IPS-11a (cell line): Measurements from ENCODE around the gene OSBPL2.

ENCODE experiments used
- H3K4me3 ChIP-seq: one replicate; pipeline ENCODE4 v1.5.1; 2013; ENCODE audit warnings: low read depth, low read length, control low read depth

OSBPL2 gene

DNA sequence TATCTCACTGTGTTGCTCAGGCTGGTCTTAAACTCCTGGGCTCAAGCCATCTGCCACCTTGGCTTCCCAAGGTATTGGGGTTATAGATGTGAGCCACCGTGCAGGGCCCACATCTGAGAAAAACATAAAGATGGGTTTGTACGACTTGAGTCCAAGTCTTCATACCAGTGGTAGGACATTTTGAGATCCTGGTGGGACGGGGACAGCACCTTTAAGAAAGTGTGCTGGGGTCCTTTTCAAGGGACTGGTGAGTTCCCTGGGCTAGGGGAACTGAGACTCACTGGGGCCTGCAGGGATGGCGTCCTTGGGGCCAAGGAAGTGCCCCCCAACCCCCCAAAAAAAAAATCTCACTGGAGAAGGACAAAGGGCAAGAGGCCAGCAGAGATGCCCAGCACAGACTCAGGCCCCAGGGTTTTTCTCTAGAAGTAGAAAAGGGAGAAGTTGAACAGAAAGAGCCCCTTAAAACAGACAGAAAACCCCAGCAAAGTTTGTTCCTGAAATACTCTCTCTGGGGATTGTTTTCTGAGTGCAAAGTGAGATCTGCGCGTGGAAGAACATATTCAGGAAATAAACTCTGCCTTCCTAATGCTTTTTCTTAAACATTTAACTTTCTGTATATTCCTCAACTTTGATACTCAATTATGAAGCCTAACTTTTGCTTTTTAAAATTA is 10.7 kb downstream of the OSBPL2 start:
- H3K4me3 ChIP-seq = no peak overlapping the region

DNA sequence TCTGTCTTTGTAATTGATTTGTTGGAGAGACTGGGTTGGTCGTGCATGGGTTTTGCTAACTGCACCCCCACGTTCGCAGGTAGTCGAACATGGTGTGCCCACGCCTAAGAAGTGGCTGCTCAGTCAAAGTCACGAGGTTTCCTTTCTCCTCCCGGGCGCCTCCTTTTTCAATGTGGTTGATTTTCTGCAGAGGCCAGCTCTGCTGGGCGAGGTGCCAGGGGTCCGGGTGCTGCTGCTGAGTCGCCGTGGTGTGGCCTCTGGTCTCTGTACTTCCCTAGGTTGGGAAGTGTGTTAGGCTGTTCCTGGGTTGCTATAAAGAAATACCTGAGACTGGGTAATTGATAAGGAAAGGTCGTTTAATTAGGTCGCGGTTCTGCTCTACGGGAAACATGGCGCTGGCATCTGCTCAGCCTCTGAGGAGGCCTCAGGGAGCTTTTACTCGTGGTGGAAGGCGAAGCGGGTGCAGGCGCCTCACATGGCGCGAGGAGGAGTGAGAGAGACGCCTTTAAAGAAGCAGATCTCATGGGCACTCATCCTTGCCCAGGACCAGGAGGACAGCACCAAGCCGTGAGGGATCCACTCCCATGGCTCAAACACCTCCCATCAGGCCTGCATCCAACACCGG is 14.1 kb downstream of the OSBPL2 start:
- H3K4me3 ChIP-seq = no peak overlapping the region

DNA sequence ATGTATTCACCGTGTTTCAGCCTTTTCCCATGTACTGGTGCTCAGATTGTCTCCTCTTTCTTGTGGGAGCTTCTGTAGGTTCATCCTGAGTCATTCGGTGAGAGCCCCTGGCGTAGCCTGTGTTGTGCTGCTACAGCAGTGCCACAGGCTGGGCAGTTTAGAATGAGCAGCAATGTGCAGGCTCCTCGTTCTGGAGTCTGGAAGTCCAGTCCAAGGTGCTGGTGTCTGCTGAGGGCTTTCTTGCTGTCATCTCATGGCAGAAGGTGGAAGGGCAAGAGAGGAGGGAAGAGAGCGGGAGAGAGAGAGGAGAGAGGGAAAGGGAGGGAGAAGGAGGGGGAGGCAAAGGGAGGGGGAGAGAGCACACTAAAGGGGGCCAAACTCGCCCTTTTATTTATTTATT is 15.1 kb downstream of the OSBPL2 start:
- no peak overlapping the region for H3K4me3 ChIP-seq

DNA sequence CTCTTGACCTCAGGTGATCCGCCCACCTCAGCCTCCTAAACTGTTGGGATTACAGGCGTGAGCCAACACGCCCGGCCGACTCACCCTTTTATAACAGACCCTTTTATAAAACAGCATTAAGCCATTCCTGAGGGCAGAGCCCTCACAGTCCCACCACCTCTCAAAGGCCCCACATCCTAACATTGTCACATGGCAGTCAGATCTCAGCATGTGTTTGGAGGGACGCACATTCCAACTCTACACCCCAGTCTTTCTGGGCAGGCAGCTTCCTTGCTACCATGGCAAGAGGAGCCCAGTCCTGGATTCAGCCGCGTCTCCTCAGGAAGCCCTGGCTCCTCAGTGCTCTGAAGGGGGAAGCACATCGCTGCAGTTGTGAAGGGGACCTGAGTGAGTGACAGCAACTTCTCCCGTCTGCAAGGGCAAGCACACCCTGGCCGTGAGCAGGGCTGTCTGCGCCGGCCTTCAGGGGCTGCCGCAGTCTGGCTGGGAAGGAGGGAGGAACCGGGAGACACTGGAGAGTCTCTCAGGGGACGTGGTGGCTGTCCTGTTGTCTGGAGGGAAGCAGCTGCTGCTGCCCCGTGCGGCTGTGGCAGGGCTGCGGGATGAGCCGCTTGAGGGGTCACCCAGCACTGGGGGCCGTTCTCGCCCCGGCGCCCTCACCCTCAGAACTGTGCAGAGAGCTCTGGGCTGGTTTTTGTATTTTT is 15.9 kb downstream of the OSBPL2 start:
- no peak overlapping the region for H3K4me3 ChIP-seq

DNA sequence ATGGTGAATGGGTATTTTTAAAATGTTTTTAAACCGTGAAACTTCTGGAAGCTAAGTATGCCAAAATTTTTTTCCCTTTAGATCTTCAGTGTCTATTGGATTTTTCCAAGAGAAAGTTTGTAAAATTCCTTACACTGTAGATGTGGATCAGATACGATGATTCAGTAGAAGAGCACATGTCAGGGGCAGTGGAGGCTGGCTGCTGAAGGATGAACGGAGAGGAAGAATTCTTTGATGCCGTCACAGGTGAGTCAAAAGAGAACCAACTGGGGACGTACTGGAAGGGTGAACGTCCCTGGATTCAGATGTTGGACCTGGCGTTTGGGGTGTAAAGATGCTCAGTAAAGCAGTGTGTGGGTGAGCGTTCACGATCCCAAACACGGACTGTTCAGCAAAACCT is 17.7 kb downstream of the OSBPL2 start:
- H3K4me3 ChIP-seq = no peak overlapping the region

DNA sequence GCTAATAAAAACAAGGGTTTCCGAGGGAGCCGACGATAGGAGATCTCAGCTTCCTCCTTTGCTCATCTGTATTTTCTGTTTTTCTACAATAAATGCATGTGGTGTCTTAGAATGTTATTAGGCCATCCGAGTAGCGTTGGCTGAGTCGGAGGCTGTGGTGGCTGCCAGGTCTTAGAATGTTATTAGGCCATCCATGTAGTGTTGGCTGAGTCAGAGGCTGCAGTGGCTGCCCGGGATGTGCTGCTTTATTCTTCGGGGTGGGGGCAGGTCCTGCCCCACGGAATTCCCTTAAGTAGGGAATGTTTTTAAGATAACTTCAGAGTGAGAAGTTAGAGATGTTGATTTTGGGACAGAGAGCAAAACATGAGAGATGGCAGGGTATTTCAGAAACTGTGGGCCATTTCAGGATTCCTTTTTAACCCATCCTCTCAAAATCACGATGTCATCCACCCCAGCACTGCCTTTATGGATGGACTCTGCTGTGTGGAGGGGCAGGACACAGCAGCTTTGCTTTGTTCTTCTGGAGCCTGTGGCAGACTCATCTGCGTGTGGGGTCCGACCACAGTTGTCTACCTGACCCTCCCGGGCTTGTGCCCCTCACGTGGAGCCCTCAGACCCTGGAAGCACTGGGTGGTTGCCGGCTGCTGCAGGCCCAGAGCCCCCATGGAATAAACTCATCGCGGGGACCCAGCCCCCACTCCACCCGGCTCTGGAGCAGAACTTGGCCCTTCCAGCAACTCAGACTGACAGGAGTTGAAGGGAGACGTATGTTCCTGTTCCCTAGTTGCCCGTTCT is 20.4 kb downstream of the OSBPL2 start:
- no peak overlapping the region for H3K4me3 ChIP-seq

DNA sequence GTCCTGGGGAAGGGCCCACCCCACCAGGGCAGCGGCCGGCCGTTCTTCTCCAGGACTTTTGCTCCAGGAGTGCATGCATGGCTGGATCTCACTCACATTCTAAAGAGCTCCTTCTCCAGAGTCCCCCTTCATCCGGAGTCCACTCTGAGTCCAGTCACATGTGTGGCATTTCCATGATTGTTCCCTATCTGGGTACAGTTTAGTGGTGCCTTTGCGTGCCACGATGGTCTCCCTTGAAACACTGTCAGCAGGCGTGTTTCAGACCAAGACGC is 20.9 kb downstream of the OSBPL2 start:
- no peak overlapping the region for H3K4me3 ChIP-seq

DNA sequence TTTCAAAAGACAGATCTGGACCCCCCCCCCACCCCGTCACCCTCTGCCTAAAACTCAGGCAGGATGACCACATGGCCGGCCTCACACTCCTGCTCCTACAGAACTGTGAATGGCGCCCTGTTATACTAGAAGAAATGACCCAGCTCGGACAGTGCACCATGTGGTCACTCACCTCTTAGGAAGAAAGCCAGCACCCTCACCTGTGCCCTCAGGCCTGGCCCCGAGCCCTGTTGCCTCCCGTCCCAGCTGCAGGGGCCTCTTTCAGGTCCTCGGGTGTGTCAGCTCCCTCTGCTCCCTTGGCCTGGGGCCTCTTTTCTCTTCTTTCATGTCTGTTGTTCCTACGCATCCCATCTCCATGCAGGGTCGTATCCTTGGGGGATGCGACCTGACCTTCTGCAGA is 23.7 kb downstream of the OSBPL2 start:
- H3K4me3 ChIP-seq = no peak overlapping the region

DNA sequence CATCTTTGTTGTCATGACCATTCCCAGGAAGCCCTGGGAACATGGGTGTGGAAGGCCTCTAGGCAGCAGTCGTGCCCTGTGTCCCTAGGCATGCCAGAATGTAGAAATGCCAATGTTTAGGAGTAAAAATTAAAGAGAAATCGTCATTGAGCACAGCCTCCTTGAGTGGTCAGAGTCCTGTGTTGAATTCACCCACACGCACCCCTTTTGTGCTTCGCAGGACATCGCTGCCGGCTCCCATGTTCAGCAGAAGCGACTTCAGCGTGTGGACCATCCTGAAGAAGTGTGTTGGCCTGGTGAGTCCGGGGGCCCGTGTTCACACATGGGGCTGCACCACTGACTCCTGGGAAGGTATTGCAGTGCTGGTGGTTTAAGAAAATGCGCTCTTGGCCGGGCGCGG is 25.1 kb downstream of the OSBPL2 start:
- H3K4me3 ChIP-seq = no peak overlapping the region

DNA sequence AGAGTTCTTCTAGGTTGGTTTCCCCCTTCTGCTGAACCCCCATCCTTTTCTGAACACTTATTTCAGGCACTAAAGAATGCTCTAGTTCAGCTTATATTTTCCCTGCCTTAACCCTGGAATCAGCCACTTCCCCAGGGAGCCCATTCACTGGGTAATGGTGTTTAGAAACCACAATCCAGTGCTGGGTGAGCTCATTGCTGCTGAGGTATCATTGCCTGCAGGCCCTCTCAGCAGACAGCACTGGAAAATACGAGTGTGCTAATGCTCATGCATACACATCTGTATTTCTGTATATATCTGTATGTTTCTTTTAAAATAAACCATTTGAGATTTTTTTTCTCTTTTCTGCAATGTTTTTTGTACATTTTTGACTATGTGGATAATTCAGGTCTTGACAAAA is 27.0 kb downstream of the OSBPL2 start:
- H3K4me3 ChIP-seq = no peak overlapping the region

DNA sequence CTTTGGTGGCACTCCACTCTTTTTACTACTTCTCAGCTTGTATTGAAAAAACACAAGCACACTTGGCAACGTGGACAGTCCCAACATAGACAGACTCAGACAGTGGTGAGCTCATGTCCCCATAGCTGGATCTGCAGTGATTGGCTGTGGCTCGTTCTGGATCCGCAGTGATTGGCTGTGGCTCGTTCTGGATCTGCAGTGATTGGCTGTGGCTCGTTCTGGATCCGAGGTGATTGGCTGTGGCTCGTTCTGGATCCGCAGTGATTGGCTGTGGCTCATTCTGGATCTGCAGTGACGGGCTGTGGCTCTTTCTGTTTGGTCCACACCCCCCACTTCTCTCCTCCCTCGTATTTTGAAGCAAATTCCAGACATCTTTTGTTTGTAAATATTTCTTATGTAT is 28.0 kb downstream of the OSBPL2 start:
- H3K4me3 ChIP-seq = no peak overlapping the region

DNA sequence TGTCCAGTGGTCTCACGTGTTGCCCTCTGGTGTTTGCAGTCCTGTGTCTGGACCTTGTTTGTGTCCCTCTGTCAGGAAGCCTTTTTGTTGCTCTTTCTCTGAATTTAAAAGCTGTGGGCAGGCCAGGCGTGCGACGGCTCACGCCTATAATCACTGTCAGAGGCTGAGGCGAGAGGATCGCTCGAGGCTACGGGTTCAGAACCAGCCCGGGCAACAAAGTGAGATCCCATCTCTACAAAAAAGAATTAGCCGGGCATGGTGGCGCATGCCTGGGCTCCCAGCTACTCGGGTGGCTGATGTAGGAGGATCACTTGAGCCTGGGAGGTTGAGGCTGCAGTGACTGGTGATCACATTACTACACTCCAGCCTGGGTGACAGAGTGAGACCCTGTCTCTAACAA is 28.5 kb downstream of the OSBPL2 start:
- H3K4me3 ChIP-seq = no peak overlapping the region

DNA sequence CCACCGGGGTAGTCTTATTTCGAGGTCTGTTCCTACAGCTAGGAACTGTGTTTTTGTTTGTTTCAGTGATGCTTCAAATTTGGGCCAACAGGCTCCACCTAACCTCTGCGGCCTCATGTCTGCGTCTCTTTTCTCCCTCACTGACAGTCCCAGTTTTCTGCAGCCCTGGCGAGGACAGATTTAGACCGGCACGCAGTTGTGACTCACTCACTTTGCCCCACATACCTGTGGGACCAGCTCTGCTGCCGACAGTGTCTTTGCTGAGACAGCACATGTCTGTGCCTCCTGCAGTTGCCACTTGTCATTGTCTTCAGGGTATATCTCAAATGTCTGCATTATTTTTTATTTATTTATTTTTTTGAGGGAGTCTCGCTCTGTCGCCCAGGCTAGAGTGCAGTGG is 29.2 kb downstream of the OSBPL2 start:
- no peak overlapping the region for H3K4me3 ChIP-seq

DNA sequence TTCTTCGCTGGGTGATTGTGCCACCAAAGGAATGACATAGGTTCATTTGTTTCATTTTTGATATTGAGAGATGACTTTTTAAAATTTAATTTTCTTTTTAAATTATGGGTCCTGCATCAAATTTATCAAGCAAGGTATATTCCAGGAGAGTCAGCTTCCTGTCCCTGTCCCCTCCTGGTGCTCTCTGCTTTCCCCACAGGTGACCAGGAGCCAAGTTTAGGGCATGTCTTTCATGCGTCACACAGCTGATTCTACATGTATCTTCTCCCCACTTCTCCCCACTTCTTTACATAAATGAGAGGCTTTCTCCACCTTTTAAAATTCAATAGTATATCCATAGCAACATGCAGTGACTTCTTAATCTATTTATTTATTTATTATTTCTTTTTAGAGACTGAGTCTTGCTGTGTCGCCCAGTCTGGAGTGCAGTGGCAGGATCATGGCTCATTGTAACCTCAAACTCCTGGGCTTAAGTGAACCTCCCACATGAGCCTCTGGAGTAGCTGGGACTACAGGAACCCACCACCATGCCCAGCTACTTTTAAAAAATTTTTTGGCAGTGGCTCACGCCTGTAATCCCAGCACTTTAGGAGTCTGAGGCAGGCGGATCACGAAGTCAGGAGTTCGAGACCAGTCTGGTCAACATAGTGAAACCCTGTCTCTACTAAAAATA is 30.0 kb downstream of the OSBPL2 start:
- no peak overlapping the region for H3K4me3 ChIP-seq

DNA sequence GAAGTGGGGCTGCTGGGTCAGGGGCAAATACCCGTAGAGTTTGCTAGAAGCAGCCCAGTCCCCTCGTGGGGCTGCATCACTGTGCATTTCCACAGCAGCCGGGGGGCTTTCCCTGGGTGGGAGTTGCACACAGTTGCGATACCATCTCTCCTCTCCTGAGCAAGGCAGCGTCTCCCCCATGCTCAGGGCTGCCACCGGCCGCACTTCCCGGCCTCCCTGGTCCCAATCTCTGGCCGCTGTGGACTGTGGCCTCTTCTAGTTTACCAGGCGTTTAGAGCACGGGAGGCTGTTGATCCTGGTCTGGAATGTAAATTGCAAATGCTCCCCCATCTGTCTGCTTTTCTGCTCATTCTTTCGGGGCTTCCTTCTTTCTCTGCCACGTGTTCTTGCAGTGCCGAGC is 31.1 kb downstream of the OSBPL2 start:
- no peak overlapping the region for H3K4me3 ChIP-seq

DNA sequence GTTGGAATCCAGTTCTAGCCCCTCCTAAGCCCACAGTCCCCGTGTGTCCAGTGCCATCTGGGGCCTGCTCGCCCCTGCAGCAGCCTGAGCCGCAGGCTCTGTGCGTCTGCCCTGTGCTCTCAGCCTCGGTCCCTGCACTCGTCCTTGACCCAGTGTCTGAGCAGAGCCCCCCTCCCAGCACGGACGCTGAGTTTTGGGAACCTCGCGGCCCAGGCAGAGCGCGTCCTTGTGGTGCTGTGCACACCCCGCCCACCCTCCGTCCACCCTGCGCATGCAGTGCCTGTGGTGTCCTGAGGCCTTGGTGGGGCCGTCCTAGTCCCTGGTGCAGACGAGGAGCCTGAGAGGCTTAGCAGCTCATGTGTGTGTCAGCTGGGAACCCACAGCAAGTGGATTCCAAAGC is 31.6 kb downstream of the OSBPL2 start:
- H3K4me3 ChIP-seq = no peak overlapping the region

DNA sequence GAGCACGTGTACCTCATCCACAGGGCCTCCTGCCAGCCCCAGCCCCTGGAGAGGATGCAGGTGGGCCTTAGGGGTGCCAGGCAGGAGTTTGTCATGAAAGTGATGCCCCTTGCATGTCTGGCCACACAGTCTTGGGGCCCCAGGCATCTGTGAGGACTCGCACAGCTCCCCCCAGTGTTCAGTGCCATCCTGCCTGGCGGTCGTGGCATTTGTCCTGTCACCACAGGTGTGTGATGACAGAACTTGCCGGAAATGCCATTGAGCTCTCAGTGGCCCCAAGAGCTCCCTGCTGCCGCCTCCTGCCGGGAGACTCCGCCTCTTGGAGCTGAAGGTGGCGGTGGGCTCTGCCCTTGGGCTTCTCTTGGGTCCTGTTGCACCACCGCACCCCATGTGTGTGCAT is 33.9 kb downstream of the OSBPL2 start:
- no peak overlapping the region for H3K4me3 ChIP-seq

DNA sequence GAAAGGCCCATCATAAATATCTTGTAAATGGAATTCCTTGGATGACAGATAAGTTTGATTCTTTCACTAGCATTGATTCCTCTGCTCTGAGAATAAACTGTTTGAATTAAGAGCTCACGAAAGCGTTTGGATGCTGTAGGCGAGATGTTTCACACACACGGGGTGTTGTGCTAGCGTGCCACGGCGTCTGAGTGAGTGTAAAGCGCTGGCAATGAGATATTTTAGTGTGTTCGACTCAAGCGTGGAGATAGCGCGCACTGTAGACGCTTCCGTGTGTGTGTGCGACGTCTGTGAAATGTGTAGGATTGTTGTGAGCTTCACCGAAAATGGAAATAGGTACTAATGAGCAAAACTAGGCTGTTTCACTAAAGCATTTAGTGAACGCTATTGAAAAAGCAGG is 35.1 kb downstream of the OSBPL2 start:
- H3K4me3 ChIP-seq = no peak overlapping the region

DNA sequence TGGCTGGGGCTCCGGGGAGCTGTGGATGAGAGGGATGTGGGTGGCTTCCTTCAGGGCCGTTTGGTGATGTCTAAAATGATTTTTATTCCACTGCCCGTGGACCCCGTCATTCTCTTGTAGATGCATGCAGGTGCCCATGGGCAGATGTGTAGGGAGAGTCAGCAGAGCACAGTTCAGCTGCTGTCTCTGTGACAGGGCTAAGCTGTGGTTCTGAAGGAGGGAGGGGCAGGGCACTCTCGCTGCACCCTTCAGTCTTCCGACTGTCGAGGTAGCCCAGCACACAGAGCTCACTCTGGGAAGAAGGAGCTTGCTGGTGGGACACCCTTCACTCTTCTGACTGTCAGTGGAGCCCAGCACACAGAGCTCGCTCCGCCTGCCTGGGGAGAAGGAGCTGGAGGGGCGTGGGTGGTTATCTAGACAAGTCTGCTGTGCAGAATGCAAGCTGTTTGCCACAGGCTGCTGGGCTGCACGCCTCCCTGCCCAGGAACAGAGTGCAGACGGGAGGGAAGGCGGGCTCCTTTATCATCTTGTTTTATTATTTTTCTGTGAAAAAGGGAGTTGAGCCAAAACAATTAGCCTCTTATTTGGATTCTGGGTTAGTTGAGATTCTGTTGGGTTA is 36.1 kb downstream of the OSBPL2 start:
- H3K4me3 ChIP-seq = no peak overlapping the region

DNA sequence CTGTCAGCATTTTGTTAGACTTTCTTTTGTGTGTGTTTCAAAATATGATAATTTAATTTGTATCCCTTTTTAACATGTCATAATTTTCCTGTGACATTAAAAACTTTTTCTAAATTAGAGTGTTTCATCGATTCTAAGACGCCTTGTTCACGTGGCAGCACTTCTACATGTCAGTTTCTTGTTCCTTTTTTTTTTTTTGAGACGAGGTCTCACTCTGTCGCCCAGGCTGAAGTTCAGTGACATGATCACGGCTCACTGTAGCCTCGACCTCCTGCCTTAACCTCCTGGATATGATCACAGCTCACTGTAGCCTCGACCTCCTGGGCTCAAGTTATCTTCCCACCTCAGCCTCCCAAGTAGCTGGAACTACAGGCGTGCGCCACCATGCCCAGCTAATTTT is 36.9 kb downstream of the OSBPL2 start:
- no peak overlapping the region for H3K4me3 ChIP-seq

DNA sequence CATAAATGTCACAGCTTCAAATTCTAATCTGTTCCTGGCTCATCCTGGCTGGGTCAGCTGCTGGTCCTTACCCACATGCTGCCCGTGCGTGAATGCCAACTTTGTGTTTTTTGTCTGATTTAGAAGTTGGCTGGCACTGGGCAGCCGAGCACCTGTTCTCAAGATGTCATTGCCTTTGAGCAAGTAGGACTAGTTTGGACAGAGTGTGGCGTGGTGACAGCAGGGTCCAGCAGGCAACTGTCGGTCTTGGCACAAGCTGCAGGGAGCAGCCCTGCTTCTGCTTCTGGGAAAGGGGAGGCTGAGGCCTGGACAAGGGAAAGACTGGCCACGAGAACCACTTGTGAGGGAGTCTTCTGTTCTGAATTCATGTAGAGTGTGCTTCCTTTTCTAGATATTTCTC is 38.1 kb downstream of the OSBPL2 start:
- H3K4me3 ChIP-seq = no peak overlapping the region
